GM23338 (cell line): Measurements from ENCODE around the gene TEKT2. TPM values are rescaled to one million over a fixed set of nuclear protein-coding genes. Genes with fewer than 3 reads are reported as not detected.

Experiments used
- ATAC-seq: fragments of 200-7000 bp; cut with Tn5 transposase; 3 replicates; pipeline ENCODE4 v1.9.1; 2020
- DNase-seq: peaks from one replicate; pipeline ENCODE4 v3.0.0-alpha.2; 2015; ENCODE audit warnings: low spot score
- H2AFZ ChIP-seq: fragments of 200-600 bp; sonication (generic); 2 replicates; pipeline ENCODE4 v1.8.0; 2016; ENCODE audit warnings: antibody characterized with exemption, mild to moderate bottlenecking, moderate library complexity
- H3F3A ChIP-seq: fragments of 200-600 bp; sonication (generic); replicated peaks from 2 replicates; pipeline ENCODE4 v1.8.0; 2017; ENCODE audit warnings: antibody characterized with exemption, mixed run types, low read depth
- H3K27ac ChIP-seq: fragments of 200-600 bp; sonication (generic); 2 replicates; pipeline ENCODE4 v1.6.1; 2016; ENCODE audit warnings: low read depth
- H3K27me3 ChIP-seq: fragments of 200-600 bp; sonication (generic); 2 replicates; pipeline ENCODE4 v1.8.0; 2016; ENCODE audit warnings: mild to moderate bottlenecking, mixed run types, moderate library complexity; ENCODE audit not compliant: insufficient read depth
- H3K36me3 ChIP-seq: fragments of 200-600 bp; sonication (generic); 2 replicates; pipeline ENCODE4 v1.8.0; 2016; ENCODE audit warnings: mild to moderate bottlenecking; ENCODE audit not compliant: insufficient read depth
- H3K4me1 ChIP-seq: fragments of 200-600 bp; sonication (generic); 2 replicates; pipeline ENCODE4 v1.8.0; 2016; ENCODE audit warnings: mild to moderate bottlenecking, moderate library complexity; ENCODE audit not compliant: insufficient read depth
- H3K4me2 ChIP-seq: fragments of 200-600 bp; sonication (generic); 2 replicates; pipeline ENCODE4 v1.7.1; 2017; ENCODE audit warnings: mixed run types
- H3K4me3 ChIP-seq: fragments of 200-600 bp; sonication (generic); 2 replicates; pipeline ENCODE4 v1.6.1; 2016; ENCODE audit warnings: mixed run types
- H3K79me2 ChIP-seq: fragments of 200-600 bp; sonication (generic); replicated peaks from 2 replicates; pipeline ENCODE4 v1.8.0; 2017; ENCODE audit warnings: mild to moderate bottlenecking; ENCODE audit not compliant: insufficient read depth
- H3K9me2 ChIP-seq: fragments of 200-600 bp; sonication (generic); 2 replicates; pipeline ENCODE4 v1.8.0; 2017; ENCODE audit not compliant: insufficient read depth
- H4K20me1 ChIP-seq: fragments of 200-600 bp; sonication (generic); replicated peaks from 2 replicates; pipeline ENCODE4 v1.8.0; 2017; ENCODE audit warnings: mild to moderate bottlenecking; ENCODE audit not compliant: insufficient read depth
- H3K27ac Mint-ChIP-seq: 2 replicates; pipeline ENCODE4 v1.8.0; 2020; ENCODE audit warnings: inconsistent platforms, mild to moderate bottlenecking, moderate library complexity, mixed read lengths
- H3K27me3 Mint-ChIP-seq: 3 replicates; pipeline ENCODE4 v1.8.0; 2022; ENCODE audit warnings: low read depth, mild to moderate bottlenecking, moderate library complexity, mixed read lengths, inconsistent platforms; ENCODE audit not compliant: insufficient read depth, poor library complexity
- H3K36me3 Mint-ChIP-seq: 3 replicates; pipeline ENCODE4 v1.8.0; 2021; ENCODE audit warnings: low read depth, mild to moderate bottlenecking, inconsistent platforms, moderate library complexity, mixed read lengths
- H3K4me1 Mint-ChIP-seq: 3 replicates; pipeline ENCODE4 v1.8.0; 2020; ENCODE audit warnings: mild to moderate bottlenecking, inconsistent platforms, mixed read lengths
- H3K4me3 Mint-ChIP-seq: 3 replicates; pipeline ENCODE4 v1.8.0; 2021; ENCODE audit warnings: moderate library complexity, mild to moderate bottlenecking, inconsistent platforms, mixed read lengths
- H3K9me3 Mint-ChIP-seq: 3 replicates; pipeline ENCODE4 v1.8.0; 2020; ENCODE audit warnings: moderate library complexity, mild to moderate bottlenecking, inconsistent platforms, mixed read lengths
- CREB1 ChIP-seq: fragments of 250-450 bp; sonication (Bioruptor Pico); IDR thresholded peaks from 2 replicates; pipeline ENCODE4 v1.5.0; 2020; ENCODE audit warnings: low read depth, mild to moderate bottlenecking, moderate library complexity
- EZH2 ChIP-seq: fragments of 200-600 bp; sonication (generic); IDR thresholded peaks from one replicate; pipeline ENCODE4 v1.8.0; 2017; ENCODE audit warnings: antibody characterized with exemption, mild to moderate bottlenecking, low read depth; ENCODE audit not compliant: unreplicated experiment
- EZH2phosphoT487 ChIP-seq: fragments of 200-600 bp; sonication (generic); IDR thresholded peaks from one replicate; pipeline ENCODE4 v1.8.1; 2018; ENCODE audit warnings: antibody characterized with exemption; ENCODE audit not compliant: unreplicated experiment
- JUNB ChIP-seq: IDR thresholded peaks from one replicate; pipeline ENCODE4 v1.6.1; 2016; ENCODE audit warnings: antibody characterized with exemption; ENCODE audit not compliant: unreplicated experiment
- NANOG ChIP-seq: IDR thresholded peaks from 2 replicates; pipeline ENCODE4 v1.6.1; 2016; ENCODE audit warnings: antibody characterized with exemption, borderline replicate concordance
- POLR2AphosphoS5 ChIP-seq: IDR thresholded peaks from 2 replicates; pipeline ENCODE4 v1.6.1; 2016; ENCODE audit warnings: antibody characterized with exemption, low read depth
- STAT1 ChIP-seq: IDR thresholded peaks from one replicate; pipeline ENCODE4 v1.6.1; 2016; ENCODE audit warnings: antibody characterized with exemption; ENCODE audit not compliant: unreplicated experiment
- ZNF114 ChIP-seq: fragments of 250-450 bp; sonication (Bioruptor Pico); IDR thresholded peaks from 2 replicates; pipeline ENCODE4 v1.5.0; 2020; ENCODE audit warnings: mild to moderate bottlenecking, moderate library complexity
- ZNF331 ChIP-seq: fragments of 250-450 bp; sonication (Bioruptor Pico); IDR thresholded peaks from 2 replicates; pipeline ENCODE4 v1.5.0; 2020; ENCODE audit warnings: low read depth, mild to moderate bottlenecking, moderate library complexity
- polyA plus RNA-seq: library from polyadenylated mRNA; unstranded; fragments of >200 nt; fragmentation: Nextera tagmentation; extraction: Ambion mirVana; gene quantifications from 2 replicates; pipeline ENCODE4 v1.2.1, GENCODE V29; 2016
- total RNA-seq: library from RNA; depleted of rRNA; stranded (reverse); fragments of >200 nt; shearing (Covaris generic); gene quantifications from 2 replicates; pipeline ENCODE4 v1.2.3, GENCODE V29; 2014
- TF ChIP-seq, protein P1 (sequence below): IDR thresholded peaks from one replicate; pipeline ENCODE4 v1.6.1; 2018; ENCODE audit warnings: antibody characterized with exemption; ENCODE audit not compliant: unreplicated experiment
- TF ChIP-seq, protein P2 (sequence below): fragments of 250-450 bp; sonication (Bioruptor Pico); IDR thresholded peaks from 2 replicates; pipeline ENCODE4 v1.5.0; 2020; ENCODE audit warnings: mild to moderate bottlenecking, moderate library complexity
- TF ChIP-seq, protein P3 (sequence below), 2 experiments: fragments of 200-600 bp in 1 of 2; sonication (generic) in 1 of 2; conservative IDR thresholded peaks; 2 replicates each; pipeline versions ENCODE4 v1.5.1 to v1.6.1; 2016 to 2017; ENCODE audit warnings: antibody characterized with exemption in 2 of 2, low read depth in 2 of 2, mild to moderate bottlenecking in 2 of 2, moderate library complexity in 1 of 2
- TF ChIP-seq, protein P4 (sequence below): IDR thresholded peaks from 2 replicates; pipeline ENCODE4 v1.6.1; 2016; ENCODE audit warnings: antibody characterized with exemption

The TEKT2 gene
- total and polyA plus RNA-seq, 2 experiments from 2014 or later: 0.36 to 0.94 TPM

DNA sequence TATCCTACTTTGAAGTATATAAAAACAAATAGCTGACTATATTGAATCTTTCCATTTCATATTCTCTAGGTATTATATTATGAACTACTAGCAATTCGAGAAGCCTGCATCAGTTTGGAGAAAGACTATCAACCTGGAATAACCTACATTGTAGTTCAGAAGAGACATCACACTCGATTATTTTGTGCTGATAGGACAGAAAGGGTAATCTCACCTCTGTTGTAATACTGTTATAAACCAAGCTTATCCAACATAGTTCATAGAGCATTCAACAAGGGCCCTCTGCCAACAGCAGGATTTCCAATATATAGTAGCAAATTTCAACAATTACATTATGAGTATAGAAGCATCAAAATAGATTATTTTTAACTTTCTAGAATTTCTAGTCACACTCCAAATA, 43.7 kb upstream of the TEKT2 start:
- TF ChIP-seq, protein P1, sequence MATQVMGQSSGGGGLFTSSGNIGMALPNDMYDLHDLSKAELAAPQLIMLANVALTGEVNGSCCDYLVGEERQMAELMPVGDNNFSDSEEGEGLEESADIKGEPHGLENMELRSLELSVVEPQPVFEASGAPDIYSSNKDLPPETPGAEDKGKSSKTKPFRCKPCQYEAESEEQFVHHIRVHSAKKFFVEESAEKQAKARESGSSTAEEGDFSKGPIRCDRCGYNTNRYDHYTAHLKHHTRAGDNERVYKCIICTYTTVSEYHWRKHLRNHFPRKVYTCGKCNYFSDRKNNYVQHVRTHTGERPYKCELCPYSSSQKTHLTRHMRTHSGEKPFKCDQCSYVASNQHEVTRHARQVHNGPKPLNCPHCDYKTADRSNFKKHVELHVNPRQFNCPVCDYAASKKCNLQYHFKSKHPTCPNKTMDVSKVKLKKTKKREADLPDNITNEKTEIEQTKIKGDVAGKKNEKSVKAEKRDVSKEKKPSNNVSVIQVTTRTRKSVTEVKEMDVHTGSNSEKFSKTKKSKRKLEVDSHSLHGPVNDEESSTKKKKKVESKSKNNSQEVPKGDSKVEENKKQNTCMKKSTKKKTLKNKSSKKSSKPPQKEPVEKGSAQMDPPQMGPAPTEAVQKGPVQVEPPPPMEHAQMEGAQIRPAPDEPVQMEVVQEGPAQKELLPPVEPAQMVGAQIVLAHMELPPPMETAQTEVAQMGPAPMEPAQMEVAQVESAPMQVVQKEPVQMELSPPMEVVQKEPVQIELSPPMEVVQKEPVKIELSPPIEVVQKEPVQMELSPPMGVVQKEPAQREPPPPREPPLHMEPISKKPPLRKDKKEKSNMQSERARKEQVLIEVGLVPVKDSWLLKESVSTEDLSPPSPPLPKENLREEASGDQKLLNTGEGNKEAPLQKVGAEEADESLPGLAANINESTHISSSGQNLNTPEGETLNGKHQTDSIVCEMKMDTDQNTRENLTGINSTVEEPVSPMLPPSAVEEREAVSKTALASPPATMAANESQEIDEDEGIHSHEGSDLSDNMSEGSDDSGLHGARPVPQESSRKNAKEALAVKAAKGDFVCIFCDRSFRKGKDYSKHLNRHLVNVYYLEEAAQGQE: no peak
- TF ChIP-seq EZH2 (no peak), EZH2phosphoT487 (no peak), ZNF331 (CRISPR knock-in tag) (no peak), ZNF114 (CRISPR knock-in tag) (no peak), JUNB (no peak), CREB1 (CRISPR knock-in tag) (no peak), NANOG (no peak), STAT1 (no peak), POLR2AphosphoS5 (no peak)
- TF ChIP-seq, protein P2, sequence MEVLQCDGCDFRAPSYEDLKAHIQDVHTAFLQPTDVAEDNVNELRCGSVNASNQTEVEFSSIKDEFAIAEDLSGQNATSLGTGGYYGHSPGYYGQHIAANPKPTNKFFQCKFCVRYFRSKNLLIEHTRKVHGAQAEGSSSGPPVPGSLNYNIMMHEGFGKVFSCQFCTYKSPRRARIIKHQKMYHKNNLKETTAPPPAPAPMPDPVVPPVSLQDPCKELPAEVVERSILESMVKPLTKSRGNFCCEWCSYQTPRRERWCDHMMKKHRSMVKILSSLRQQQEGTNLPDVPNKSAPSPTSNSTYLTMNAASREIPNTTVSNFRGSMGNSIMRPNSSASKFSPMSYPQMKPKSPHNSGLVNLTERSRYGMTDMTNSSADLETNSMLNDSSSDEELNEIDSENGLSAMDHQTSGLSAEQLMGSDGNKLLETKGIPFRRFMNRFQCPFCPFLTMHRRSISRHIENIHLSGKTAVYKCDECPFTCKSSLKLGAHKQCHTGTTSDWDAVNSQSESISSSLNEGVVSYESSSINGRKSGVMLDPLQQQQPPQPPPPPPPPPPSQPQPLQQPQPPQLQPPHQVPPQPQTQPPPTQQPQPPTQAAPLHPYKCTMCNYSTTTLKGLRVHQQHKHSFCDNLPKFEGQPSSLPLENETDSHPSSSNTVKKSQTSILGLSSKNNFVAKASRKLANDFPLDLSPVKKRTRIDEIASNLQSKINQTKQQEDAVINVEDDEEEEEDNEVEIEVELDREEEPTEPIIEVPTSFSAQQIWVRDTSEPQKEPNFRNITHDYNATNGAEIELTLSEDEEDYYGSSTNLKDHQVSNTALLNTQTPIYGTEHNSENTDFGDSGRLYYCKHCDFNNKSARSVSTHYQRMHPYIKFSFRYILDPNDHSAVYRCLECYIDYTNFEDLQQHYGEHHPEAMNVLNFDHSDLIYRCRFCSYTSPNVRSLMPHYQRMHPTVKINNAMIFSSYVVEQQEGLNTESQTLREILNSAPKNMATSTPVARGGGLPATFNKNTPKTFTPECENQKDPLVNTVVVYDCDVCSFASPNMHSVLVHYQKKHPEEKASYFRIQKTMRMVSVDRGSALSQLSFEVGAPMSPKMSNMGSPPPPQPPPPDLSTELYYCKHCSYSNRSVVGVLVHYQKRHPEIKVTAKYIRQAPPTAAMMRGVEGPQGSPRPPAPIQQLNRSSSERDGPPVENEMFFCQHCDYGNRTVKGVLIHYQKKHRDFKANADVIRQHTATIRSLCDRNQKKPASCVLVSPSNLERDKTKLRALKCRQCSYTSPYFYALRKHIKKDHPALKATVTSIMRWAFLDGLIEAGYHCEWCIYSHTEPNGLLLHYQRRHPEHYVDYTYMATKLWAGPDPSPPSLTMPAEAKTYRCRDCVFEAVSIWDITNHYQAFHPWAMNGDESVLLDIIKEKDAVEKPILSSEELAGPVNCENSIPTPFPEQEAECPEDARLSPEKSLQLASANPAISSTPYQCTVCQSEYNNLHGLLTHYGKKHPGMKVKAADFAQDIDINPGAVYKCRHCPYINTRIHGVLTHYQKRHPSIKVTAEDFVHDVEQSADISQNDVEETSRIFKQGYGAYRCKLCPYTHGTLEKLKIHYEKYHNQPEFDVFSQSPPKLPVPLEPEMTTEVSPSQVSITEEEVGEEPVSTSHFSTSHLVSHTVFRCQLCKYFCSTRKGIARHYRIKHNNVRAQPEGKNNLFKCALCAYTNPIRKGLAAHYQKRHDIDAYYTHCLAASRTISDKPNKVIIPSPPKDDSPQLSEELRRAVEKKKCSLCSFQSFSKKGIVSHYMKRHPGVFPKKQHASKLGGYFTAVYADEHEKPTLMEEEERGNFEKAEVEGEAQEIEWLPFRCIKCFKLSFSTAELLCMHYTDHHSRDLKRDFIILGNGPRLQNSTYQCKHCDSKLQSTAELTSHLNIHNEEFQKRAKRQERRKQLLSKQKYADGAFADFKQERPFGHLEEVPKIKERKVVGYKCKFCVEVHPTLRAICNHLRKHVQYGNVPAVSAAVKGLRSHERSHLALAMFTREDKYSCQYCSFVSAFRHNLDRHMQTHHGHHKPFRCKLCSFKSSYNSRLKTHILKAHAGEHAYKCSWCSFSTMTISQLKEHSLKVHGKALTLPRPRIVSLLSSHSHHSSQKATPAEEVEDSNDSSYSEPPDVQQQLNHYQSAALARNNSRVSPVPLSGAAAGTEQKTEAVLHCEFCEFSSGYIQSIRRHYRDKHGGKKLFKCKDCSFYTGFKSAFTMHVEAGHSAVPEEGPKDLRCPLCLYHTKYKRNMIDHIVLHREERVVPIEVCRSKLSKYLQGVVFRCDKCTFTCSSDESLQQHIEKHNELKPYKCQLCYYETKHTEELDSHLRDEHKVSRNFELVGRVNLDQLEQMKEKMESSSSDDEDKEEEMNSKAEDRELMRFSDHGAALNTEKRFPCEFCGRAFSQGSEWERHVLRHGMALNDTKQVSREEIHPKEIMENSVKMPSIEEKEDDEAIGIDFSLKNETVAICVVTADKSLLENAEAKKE (CRISPR knock-in tag): no peak
- TF ChIP-seq, protein P3, sequence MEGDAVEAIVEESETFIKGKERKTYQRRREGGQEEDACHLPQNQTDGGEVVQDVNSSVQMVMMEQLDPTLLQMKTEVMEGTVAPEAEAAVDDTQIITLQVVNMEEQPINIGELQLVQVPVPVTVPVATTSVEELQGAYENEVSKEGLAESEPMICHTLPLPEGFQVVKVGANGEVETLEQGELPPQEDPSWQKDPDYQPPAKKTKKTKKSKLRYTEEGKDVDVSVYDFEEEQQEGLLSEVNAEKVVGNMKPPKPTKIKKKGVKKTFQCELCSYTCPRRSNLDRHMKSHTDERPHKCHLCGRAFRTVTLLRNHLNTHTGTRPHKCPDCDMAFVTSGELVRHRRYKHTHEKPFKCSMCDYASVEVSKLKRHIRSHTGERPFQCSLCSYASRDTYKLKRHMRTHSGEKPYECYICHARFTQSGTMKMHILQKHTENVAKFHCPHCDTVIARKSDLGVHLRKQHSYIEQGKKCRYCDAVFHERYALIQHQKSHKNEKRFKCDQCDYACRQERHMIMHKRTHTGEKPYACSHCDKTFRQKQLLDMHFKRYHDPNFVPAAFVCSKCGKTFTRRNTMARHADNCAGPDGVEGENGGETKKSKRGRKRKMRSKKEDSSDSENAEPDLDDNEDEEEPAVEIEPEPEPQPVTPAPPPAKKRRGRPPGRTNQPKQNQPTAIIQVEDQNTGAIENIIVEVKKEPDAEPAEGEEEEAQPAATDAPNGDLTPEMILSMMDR (conservative IDR thresholded peaks at IDR 0.05; ENCODE audit: low read depth in 2 of 2): no peak
- TF ChIP-seq, protein P4, sequence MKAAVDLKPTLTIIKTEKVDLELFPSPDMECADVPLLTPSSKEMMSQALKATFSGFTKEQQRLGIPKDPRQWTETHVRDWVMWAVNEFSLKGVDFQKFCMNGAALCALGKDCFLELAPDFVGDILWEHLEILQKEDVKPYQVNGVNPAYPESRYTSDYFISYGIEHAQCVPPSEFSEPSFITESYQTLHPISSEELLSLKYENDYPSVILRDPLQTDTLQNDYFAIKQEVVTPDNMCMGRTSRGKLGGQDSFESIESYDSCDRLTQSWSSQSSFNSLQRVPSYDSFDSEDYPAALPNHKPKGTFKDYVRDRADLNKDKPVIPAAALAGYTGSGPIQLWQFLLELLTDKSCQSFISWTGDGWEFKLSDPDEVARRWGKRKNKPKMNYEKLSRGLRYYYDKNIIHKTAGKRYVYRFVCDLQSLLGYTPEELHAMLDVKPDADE: no peak
- Histone ChIP-seq H3K4me2 (no peak overlapping the region), H3K27me3 (no peaks in the 10 kb centered on the region), H4K20me1 (no peaks in the 10 kb centered on the region), H3K4me1 (no peaks in the 10 kb centered on the region), H3K9me2 (no peaks in the 10 kb centered on the region), H3K4me3 (no peak overlapping the region), H3F3A (no peaks in the 10 kb centered on the region), H3K27ac (no peak overlapping the region), H3K79me2 (no peaks in the 10 kb centered on the region), H2AFZ (no peak overlapping the region), H3K36me3 (peaks cover 8% of the 10 kb centered on the region; the same call in 1 of the 2 replicates)
- Mint-ChIP-seq H3K4me1 (no peaks in the 10 kb centered on the region), H3K36me3 (peaks cover 13% of the 10 kb centered on the region; the same call in 2 of the 3 replicates), H3K27ac (no peak overlapping the region), H3K27me3 (no peaks in the 10 kb centered on the region), H3K4me3 (no peak overlapping the region), H3K9me3 (no peaks in the 10 kb centered on the region)
- DNase-seq (no peak), ATAC-seq (no peak)
